Natural killer cell treated with Interleukin-12 subunit alpha and Interleukin-12 subunit beta and Interleukin-15 and Interleukin-18, amount 100 ng/mL, for 72 hours (primary cell): ENCODE results near the gene RNF182. TPM values are rescaled to one million over a fixed set of nuclear protein-coding genes. Genes with fewer than 3 reads are reported as not detected.
"Not testable (repeated sequence)": the region's sequence is repeated elsewhere in the genome, so short reads cannot be mapped to it uniquely, and the experiment has no call there.

Experiments
- ATAC-seq, 2 donors: fragments of 150-1000 bp; cut with Tn5 transposase in 1 of 2; sonication (Bioruptor Pico), chemical (Tn5 transposase) in 1 of 2; 2 replicates each; pipeline ENCODE4 v1.10.0; 2021
- DNase-seq: peaks from one replicate; pipeline ENCODE4 v3.0.0; 2022; ENCODE audit warnings: low spot score
- H3K27ac Mint-ChIP-seq, 2 donors: 1 replicate in 1 of 2; 2 replicates in 1 of 2; pipeline ENCODE4 v1.8.0; 2022; ENCODE audit warnings: mixed read lengths in 2 of 2, mild to moderate bottlenecking in 1 of 2, moderate library complexity in 1 of 2
- H3K27me3 Mint-ChIP-seq, 2 donors: 1 replicate in 1 of 2; 2 replicates in 1 of 2; pipeline ENCODE4 v1.8.0; 2022; ENCODE audit warnings: mixed read lengths in 2 of 2
- H3K36me3 Mint-ChIP-seq: one replicate; pipeline ENCODE4 v1.8.0; 2022; ENCODE audit warnings: mixed read lengths
- H3K4me1 Mint-ChIP-seq, 2 donors: 1 replicate in 1 of 2; 2 replicates in 1 of 2; pipeline ENCODE4 v1.8.0; 2022; ENCODE audit warnings: low read depth in 2 of 2, mixed read lengths in 2 of 2, mild to moderate bottlenecking in 1 of 2
- H3K4me3 Mint-ChIP-seq: one replicate; pipeline ENCODE4 v1.8.0; 2022; ENCODE audit warnings: mixed read lengths
- H3K9me3 Mint-ChIP-seq: 2 replicates; pipeline ENCODE4 v1.8.0; 2022; ENCODE audit warnings: mixed read lengths
- total RNA-seq, 2 donors: library from RNA; stranded (reverse); gene quantifications; one replicate each; pipeline ENCODE4 v1.2.3, GENCODE V29; 2022

RNF182 gene
- total RNA-seq, 2 donors from 2014 or later: not detected

GRCh38 chr6:13953061-13953705 lies 28.4 kb downstream of the RNF182 start:
- H3K9me3 Mint-ChIP-seq: no peaks in the 10 kb centered on the region
- ATAC-seq (peak in 1 of 2 donors; percentile 36), DNase-seq (no peak)
- no peaks in the 10 kb centered on the region for H3K4me1 Mint-ChIP-seq
- H3K4me3 Mint-ChIP-seq: no peak overlapping the region
- no peaks in the 10 kb centered on the region for H3K36me3 Mint-ChIP-seq
- peaks cover 13 to 29% of the 10 kb centered on the region in 2 donors for H3K27me3 Mint-ChIP-seq
- no peak overlapping the region for H3K27ac Mint-ChIP-seq

DNA sequence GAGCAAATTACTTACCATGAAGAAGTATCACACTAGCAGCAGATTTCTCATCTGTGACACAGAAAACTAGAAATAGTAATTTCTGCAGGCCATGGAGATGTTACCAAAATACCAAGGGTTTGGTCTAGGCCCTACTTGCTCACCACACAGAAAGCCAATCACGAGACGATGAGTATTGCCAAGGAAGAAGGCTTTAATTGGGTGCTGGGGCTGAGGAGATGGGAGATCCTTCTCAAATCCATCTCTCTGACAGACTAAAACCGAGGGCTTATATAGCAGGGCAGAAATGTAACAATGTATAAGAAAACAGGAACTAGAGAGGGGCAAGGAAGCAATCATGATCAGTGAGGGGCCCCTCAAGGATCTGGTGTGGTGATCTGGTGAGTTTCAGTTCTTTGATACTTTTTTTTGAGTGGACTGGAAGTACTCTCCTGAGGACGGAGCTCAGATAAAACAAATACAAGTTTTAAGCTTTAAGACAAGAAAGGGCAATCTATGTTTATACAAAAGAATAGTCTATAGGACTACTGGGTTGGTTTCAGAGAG lies 40.9 kb downstream of the RNF182 start:
- H3K36me3 Mint-ChIP-seq: peaks cover 3% of the 10 kb centered on the region
- H3K27ac Mint-ChIP-seq: no peak overlapping the region
- DNase-seq (no peak), ATAC-seq (no peak)
- H3K9me3 Mint-ChIP-seq: no peaks in the 10 kb centered on the region
- no peaks in the 10 kb centered on the region for H3K4me1 Mint-ChIP-seq
- peaks cover 33 to 69% of the 10 kb centered on the region in 2 donors for H3K27me3 Mint-ChIP-seq
- no peak overlapping the region for H3K4me3 Mint-ChIP-seq

- Mint-ChIP-seq H3K4me1 (no peaks in the 10 kb centered on the region), H3K9me3 (peaks cover 9% of the 10 kb centered on the region), H3K27ac (no peak overlapping the region), H3K4me3 (no peak overlapping the region), H3K27me3 (peaks cover 40 to 50% of the 10 kb centered on the region in 2 donors), H3K36me3 (peaks cover 25% of the 10 kb centered on the region)
- ATAC-seq: no peak
- no peak for DNase-seq
Measured at GRCh38 chr6:13971303-13971702, 46.6 kb downstream of the RNF182 start.

DNA sequence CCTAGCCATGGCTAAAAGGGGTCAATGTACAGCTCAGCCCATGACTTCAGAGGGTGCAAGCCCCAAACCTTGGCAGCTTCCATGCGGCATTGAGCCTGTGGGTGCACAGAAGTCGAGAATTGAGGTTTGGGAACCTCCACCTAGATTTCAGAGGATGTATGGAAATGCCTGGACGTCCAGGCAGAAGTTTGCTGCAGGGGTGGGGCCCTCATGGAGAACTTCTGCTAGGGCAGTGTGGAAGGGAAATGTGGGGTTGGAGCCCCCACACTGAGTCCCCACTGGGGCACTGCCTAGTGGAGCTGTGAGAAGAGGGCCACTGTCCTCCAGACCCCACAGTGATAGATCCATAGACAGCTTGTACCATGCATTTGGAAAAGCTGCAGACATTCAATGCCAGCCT lies 47.9 kb downstream of the RNF182 start:
- not testable (repeated sequence) for H3K4me3 Mint-ChIP-seq, H3K4me1 Mint-ChIP-seq, DNase-seq, H3K27ac Mint-ChIP-seq, H3K9me3 Mint-ChIP-seq, ATAC-seq
- peaks cover 25% of the 10 kb centered on the region for H3K36me3 Mint-ChIP-seq
- peaks cover 43 to 58% of the 10 kb centered on the region in 2 donors for H3K27me3 Mint-ChIP-seq

GRCh38 chr6:13973422-13973821 lies 48.7 kb downstream of the RNF182 start:
- Mint-ChIP-seq H3K27me3 (peaks cover 36 to 50% of the 10 kb centered on the region in 2 donors), H3K36me3 (peaks cover 25% of the 10 kb centered on the region)
- not testable (repeated sequence) for H3K27ac Mint-ChIP-seq, ATAC-seq, H3K4me3 Mint-ChIP-seq, DNase-seq, H3K4me1 Mint-ChIP-seq, H3K9me3 Mint-ChIP-seq

DNA sequence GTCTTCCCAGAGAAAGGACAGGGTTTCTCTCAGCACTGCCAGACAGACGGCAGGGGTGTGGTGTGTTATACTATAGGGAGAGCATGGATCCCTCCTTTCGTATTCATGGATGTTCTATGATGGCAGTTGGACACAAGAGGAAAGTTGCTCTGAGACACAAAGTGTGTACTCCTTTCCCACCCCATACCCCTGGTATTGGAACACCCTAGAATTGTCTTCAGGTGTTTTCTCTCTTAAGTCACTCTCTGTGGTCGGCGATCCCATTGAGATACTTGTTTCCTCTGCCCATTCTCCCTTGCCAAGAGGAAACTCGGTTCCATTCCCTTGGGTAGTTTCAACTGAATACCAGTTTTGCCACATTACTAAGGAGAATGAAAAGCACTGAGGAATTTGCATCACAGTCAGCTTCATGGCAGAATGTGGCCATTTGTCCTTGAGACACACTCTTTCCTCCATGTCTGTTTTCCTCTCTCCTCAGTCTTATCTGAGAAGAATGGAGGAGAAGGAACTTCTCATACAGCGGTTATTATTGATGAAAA lies 53.4 kb downstream of the RNF182 start:
- Mint-ChIP-seq H3K4me3 (no peak overlapping the region), H3K27me3 (peaks cover 28 to 39% of the 10 kb centered on the region in 2 donors), H3K9me3 (peaks cover 1% of the 10 kb centered on the region)

GRCh38 chr6:13978787-13979186 lies 54.0 kb downstream of the RNF182 start:
- peaks cover 1% of the 10 kb centered on the region for H3K36me3 Mint-ChIP-seq
- no peak overlapping the region for H3K4me3 Mint-ChIP-seq
- ATAC-seq (no peak), DNase-seq (no peak)
- no peak overlapping the region for H3K27ac Mint-ChIP-seq
- H3K27me3 Mint-ChIP-seq: peaks cover 32 to 45% of the 10 kb centered on the region in 2 donors
- no peaks in the 10 kb centered on the region for H3K4me1 Mint-ChIP-seq
- H3K9me3 Mint-ChIP-seq: no peaks in the 10 kb centered on the region

More for the DNA sequence above, 53.4 kb downstream of the RNF182 start:
- no peaks in the 10 kb centered on the region for H3K4me1 Mint-ChIP-seq
- H3K36me3 Mint-ChIP-seq: peaks cover 7% of the 10 kb centered on the region
- ATAC-seq (no peak), DNase-seq (no peak)
- no peak overlapping the region for H3K27ac Mint-ChIP-seq

- ATAC-seq: no peak
- Mint-ChIP-seq H3K9me3 (no peaks in the 10 kb centered on the region), H3K4me3 (no peak overlapping the region), H3K27ac (no peak overlapping the region), H3K4me1 (no peaks in the 10 kb centered on the region), H3K27me3 (peaks cover 36 to 51% of the 10 kb centered on the region in 2 donors), H3K36me3 (no peaks in the 10 kb centered on the region)
- no peak for DNase-seq
Measured at GRCh38 chr6:13979284-13980171, 54.8 kb downstream of the RNF182 start.

DNA sequence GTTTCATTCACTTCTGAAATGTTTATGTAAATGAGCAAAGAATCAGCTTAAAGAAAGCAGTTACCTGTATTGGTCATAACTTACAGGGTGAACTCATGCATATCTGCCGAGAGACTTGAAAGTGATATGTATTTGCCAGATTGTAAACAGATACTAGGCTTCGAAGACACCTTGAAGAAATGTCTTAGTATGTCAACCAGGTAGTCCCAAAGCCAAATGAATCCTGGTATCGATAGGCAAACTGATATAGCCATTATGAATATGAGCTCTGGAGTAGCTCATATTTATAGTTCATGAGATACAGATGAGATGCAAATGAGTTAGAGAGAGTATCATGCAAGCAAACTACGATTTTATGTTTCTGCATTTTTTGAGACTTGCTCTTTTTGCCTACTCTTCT lies 55.8 kb downstream of the RNF182 start:
- ATAC-seq (no peak), DNase-seq (no peak)
- no peaks in the 10 kb centered on the region for H3K9me3 Mint-ChIP-seq
- no peaks in the 10 kb centered on the region for H3K4me1 Mint-ChIP-seq
- H3K27me3 Mint-ChIP-seq: peaks cover 29 to 46% of the 10 kb centered on the region in 2 donors
- H3K4me3 Mint-ChIP-seq: no peak overlapping the region
- no peaks in the 10 kb centered on the region for H3K36me3 Mint-ChIP-seq
- H3K27ac Mint-ChIP-seq: no peak overlapping the region

DNA sequence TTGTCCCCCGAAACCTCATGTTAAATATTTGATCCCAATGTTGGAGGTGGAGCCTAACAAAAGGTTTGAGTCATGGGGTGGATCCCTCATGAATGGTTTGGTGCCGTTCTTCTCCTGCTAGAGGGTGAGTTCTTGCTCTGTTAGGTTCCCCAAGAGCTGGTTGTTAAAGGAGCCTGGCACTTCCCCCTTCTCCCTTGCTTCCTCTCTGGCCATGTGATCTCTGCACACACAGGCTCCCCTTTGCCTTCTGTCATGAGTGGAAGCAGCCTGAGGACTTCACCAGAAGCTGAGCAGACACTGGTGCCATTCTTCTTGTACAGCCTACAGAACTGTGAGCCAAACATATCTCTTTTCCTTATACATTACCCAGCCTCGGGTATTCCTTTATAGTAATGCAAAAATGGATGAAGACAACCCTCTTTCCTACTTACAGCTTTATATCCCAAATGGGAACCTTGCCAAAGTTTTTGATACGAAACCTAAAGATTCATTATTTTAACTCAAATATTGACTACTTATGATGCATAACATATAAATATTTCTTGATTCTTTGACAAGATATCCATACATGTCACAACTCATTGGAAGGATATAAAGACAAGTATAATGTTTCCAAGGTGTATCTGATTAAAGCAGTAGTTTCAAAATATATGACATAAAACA lies 61.0 kb downstream of the RNF182 start:
- H3K36me3 Mint-ChIP-seq: no peaks in the 10 kb centered on the region
- DNase-seq (no peak), ATAC-seq (no peak)
- H3K4me3 Mint-ChIP-seq: no peak overlapping the region
- no peaks in the 10 kb centered on the region for H3K9me3 Mint-ChIP-seq
- H3K4me1 Mint-ChIP-seq: no peaks in the 10 kb centered on the region
- H3K27ac Mint-ChIP-seq: no peak overlapping the region
- peaks cover 48 to 65% of the 10 kb centered on the region in 2 donors for H3K27me3 Mint-ChIP-seq

DNA sequence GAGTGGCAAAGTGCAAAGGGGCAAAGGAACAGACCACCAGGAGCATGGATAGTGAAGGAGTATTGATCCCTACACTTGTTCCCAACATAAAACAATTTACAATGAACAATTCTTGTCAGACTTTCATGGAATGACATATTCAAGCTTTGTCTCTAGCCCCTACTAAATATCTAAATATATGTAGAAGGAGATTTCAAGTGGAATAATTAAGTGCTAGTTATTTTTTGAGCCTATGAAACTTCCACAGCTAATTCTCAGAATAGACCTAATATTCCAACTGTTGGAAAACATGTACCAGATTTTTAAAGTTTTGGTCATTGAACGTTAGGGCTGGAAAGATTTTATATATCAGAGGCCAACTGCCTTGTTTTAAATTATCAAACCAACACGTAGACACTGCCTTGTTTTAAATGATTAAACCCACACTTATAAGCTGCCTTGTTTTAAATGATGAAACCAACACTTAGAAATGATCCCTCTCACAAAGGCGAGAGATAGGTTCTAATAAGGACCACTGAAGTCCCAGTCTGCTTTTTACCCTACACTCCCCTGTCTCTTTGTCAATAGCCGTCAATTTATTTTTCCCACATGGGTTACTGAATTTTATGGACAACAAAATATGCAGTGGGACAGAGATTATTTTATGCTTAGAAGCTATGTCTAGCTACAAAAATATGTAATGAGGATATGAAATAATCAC lies 62.1 kb downstream of the RNF182 start:
- ATAC-seq (no peak), DNase-seq (no peak)
- peaks cover 48 to 63% of the 10 kb centered on the region in 2 donors for H3K27me3 Mint-ChIP-seq
- no peak overlapping the region for H3K4me3 Mint-ChIP-seq
- no peaks in the 10 kb centered on the region for H3K36me3 Mint-ChIP-seq
- H3K4me1 Mint-ChIP-seq: no peaks in the 10 kb centered on the region
- no peak overlapping the region for H3K27ac Mint-ChIP-seq
- H3K9me3 Mint-ChIP-seq: no peaks in the 10 kb centered on the region

GRCh38 chr6:13987400-13987865 lies 62.7 kb downstream of the RNF182 start:
- DNase-seq: no peak
- peaks cover 43 to 57% of the 10 kb centered on the region in 2 donors for H3K27me3 Mint-ChIP-seq
- H3K4me1 Mint-ChIP-seq: no peaks in the 10 kb centered on the region
- no peak overlapping the region for H3K4me3 Mint-ChIP-seq
- H3K36me3 Mint-ChIP-seq: no peaks in the 10 kb centered on the region
- H3K9me3 Mint-ChIP-seq: no peaks in the 10 kb centered on the region
- H3K27ac Mint-ChIP-seq: no peak overlapping the region
- no peak for ATAC-seq
